Mammary epithelial cell (primary cell): Measurements from ENCODE around the gene FAM151A.

Experiments used
- CTCF ChIP-seq, 2 donors: IDR thresholded peaks in 1 of 2; conservative IDR thresholded peaks in 1 of 2; 2 replicates each; pipeline ENCODE4 v1.5.1; 2011 to 2012; ENCODE audit warnings: inconsistent platforms in 2 of 2, low read length in 2 of 2, mild to moderate bottlenecking in 2 of 2, control low read depth in 1 of 2, low read depth in 1 of 2; ENCODE audit not compliant: insufficient read depth in 1 of 2; ENCODE audit errors: extremely low read depth in 1 of 2
- EZH2 ChIP-seq: IDR thresholded peaks from 2 replicates; pipeline ENCODE4 v1.6.1; 2012; ENCODE audit warnings: low read length, inconsistent platforms, borderline replicate concordance

DNA sequence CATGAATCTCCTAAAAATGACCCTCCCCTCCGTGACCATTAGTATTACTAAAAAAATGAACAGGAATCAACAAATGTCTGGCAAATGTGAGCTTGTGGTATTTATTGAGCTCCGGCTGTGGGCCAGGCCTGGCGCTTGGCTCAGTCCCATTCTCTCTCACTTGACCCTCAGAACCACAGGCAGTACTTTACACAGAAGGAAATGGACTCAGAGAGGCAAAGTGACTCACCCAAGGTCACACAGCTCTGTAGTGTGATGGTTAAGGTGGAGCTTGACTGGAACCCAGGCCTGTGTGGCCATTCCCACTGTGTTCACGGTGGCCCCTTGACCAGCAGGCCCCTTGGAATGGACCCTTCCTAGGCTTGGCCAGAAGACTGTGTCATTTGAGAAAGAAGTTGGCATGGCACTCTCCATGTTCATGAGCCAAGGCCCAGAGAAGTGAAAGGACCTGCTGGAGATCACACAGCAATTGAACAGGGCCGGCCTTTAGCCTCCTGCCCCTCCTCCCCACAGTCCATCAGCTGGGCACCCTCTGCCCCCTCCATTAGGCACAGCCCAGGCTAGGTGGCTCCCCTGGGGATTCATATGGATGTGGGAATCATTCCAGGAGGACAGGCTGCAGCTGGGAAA is 32.1 kb downstream of the FAM151A start:
- TF ChIP-seq CTCF (conservative IDR thresholded peaks at IDR 0.05 in 1 of 2, IDR thresholded peaks at IDR 0.05 in 1 of 2; ENCODE audit: extremely low read depth in 1 of 2, insufficient read depth in 1 of 2, low read depth in 1 of 2, low read length in 2 of 2) (no peak), EZH2 (no peak)
